RWPE2 (cell line): ENCODE data around the gene UTP14C.
A peak's percentile ranks its signal among the peaks of the same experiment; 100 is the strongest.

Source experiments
- ATAC-seq: fragments of 200-7000 bp; cut with Tn5 transposase; 3 replicates; pipeline ENCODE4 v1.9.1; 2021; ENCODE audit warnings: low read depth
- DNase-seq: peaks from one replicate; pipeline ENCODE4 v3.0.0-alpha.2; 2020; ENCODE audit warnings: low spot score
- H3K27ac ChIP-seq: fragments of 450-650 bp; 2 replicates; pipeline ENCODE4 v1.5.1; 2017; ENCODE audit warnings: mild to moderate bottlenecking; ENCODE audit not compliant: poor library complexity, severe bottlenecking
- H3K27me3 ChIP-seq: fragments of 250-450 bp; sonication (Bioruptor Pico); 2 replicates; pipeline ENCODE4 v1.5.1; 2021; ENCODE audit warnings: mild to moderate bottlenecking, moderate library complexity; ENCODE audit not compliant: insufficient read depth, poor library complexity, severe bottlenecking
- H3K36me3 ChIP-seq: fragments of 250-450 bp; sonication (Bioruptor Pico); 2 replicates; pipeline ENCODE4 v1.5.1; 2020; ENCODE audit warnings: low read depth, mild to moderate bottlenecking, moderate library complexity
- H3K4me1 ChIP-seq: fragments of 250-450 bp; sonication (Bioruptor Pico); 2 replicates; pipeline ENCODE4 v1.5.1; 2021; ENCODE audit warnings: mild to moderate bottlenecking, moderate library complexity; ENCODE audit not compliant: insufficient read depth, poor library complexity, severe bottlenecking
- H3K4me3 ChIP-seq: fragments of 250-450 bp; sonication (Bioruptor Pico); 2 replicates; pipeline ENCODE4 v1.5.1; 2021; ENCODE audit warnings: mild to moderate bottlenecking, moderate library complexity; ENCODE audit not compliant: severe bottlenecking
- H3K9me3 ChIP-seq: fragments of 250-450 bp; sonication (Bioruptor Pico); 2 replicates; pipeline ENCODE4 v1.5.1; 2021; ENCODE audit warnings: mild to moderate bottlenecking, moderate library complexity; ENCODE audit not compliant: severe bottlenecking
- TF ChIP-seq, protein P1 (sequence below): fragments of 450-650 bp; IDR thresholded peaks from one replicate; pipeline ENCODE4 v1.5.1; 2017; ENCODE audit warnings: mild to moderate bottlenecking, moderate library complexity; ENCODE audit not compliant: poor library complexity, severe bottlenecking

Gene UTP14C

DNA sequence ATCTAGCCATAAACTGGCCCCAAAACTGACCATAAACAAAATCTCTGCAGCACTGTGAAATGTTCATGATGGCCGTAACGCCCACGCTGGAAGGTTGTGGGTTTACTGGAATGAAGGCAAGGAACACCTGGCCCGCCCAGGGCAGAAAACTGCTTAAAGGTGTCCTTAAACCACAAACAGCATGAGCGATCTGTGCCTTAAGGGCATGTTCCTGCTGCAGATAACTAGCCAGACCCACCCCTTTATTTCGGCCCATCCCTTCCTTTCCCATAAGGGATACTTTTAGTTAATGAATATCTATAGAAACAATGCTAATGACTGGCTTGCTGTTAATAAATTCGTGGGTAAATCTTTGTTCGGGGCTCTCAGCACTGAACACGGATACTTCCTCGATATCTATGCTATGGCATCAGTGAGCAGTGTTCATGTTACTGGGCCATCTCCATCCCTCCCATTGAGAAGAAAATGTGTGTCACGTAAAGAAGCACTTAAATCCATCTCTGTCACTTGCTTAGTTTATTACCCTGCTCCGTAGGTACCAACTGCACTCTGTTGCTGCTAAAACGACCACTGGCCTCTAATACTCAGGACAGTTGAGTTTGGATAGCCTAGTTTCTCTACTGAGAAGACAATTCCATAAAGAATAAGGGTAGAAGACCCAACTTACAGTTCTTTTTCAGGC is 18.5 kb upstream of the UTP14C start:
- Histone ChIP-seq H3K9me3 (no peaks in the 10 kb centered on the region), H3K4me1 (no peaks in the 10 kb centered on the region), H3K27ac (no peak overlapping the region), H3K4me3 (no peak overlapping the region), H3K27me3 (no peaks in the 10 kb centered on the region), H3K36me3 (no peaks in the 10 kb centered on the region)
- ATAC-seq = no peak
- DNase-seq = no peak
- TF ChIP-seq, protein P1, sequence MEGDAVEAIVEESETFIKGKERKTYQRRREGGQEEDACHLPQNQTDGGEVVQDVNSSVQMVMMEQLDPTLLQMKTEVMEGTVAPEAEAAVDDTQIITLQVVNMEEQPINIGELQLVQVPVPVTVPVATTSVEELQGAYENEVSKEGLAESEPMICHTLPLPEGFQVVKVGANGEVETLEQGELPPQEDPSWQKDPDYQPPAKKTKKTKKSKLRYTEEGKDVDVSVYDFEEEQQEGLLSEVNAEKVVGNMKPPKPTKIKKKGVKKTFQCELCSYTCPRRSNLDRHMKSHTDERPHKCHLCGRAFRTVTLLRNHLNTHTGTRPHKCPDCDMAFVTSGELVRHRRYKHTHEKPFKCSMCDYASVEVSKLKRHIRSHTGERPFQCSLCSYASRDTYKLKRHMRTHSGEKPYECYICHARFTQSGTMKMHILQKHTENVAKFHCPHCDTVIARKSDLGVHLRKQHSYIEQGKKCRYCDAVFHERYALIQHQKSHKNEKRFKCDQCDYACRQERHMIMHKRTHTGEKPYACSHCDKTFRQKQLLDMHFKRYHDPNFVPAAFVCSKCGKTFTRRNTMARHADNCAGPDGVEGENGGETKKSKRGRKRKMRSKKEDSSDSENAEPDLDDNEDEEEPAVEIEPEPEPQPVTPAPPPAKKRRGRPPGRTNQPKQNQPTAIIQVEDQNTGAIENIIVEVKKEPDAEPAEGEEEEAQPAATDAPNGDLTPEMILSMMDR = no peak

GRCh38 chr13:52006523-52007245 is 17.8 kb upstream of the UTP14C start:
- DNase-seq = no peak
- Histone ChIP-seq H3K4me1 (no peaks in the 10 kb centered on the region), H3K36me3 (no peaks in the 10 kb centered on the region), H3K27ac (no peak overlapping the region), H3K9me3 (no peaks in the 10 kb centered on the region), H3K27me3 (no peaks in the 10 kb centered on the region), H3K4me3 (no peak overlapping the region)
- no peak for ATAC-seq
- TF ChIP-seq, protein P1 = no peak

- H3K27ac ChIP-seq = no peak overlapping the region
- H3K27me3 ChIP-seq = no peaks in the 10 kb centered on the region
- TF ChIP-seq, protein P1 = no peak
- ATAC-seq (no peak), DNase-seq (no peak)
- no peaks in the 10 kb centered on the region for H3K9me3 ChIP-seq
- no peaks in the 10 kb centered on the region for H3K36me3 ChIP-seq
- H3K4me1 ChIP-seq = no peaks in the 10 kb centered on the region
- H3K4me3 ChIP-seq = no peak overlapping the region
These were observed 14.5 kb upstream of the UTP14C start for GRCh38 chr13:52009946-52010345.

DNA sequence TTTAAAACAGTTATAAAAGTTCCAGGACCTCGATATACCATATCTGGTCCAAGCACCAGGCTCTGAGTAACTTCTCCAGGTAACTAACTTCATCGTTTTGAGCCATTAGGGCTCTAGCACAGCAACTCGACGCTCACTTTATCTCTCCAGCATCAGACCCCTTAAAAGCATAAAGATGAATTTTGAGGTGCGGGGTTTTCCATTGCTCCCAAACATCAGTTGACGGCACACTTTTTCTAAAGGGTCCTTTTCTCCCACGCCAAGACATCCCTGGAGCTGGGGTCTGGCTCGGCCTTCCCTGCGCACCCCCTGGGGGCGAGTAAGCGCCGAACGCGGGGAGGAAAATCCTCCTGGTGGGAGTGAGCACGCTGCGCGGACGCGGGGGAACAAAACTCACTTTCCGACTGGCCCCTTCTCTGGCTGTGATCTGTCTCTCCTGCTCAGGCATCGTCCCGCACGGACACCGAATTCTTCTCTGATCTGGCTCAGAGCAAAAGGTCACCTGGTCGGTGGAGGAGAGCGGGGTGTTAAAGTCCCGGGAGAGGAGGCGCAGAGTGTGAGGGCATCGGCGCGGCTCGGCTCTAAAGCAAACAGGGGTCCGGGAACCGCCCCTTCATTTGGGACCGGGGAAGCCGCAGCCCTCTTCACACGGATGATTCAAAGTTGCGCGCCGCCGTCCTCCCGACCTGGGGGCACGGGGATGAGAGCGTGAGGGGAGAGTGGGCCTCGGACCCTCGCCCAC is 13.4 kb upstream of the UTP14C start, which contains the start of gene ATP7B:
Gene ATP7B, minus strand, starts transcription at position 561 of the 742 bp plus-strand sequence. Its CDS starts 113 bp downstream, at position 448.
- Histone ChIP-seq H3K9me3 (no peaks in the 10 kb centered on the region), H3K4me1 (no peaks in the 10 kb centered on the region), H3K27me3 (no peaks in the 10 kb centered on the region), H3K36me3 (no peaks in the 10 kb centered on the region), H3K27ac (no peak within 1 kb of the TSS), H3K4me3 (peak within 1 kb of the TSS; percentile 93)
- no peak for DNase-seq
- TF ChIP-seq, protein P1 = no peak
- ATAC-seq = peak; percentile 30
